ENCODE data around the gene AGMO. TPM values are rescaled to one million over a fixed set of nuclear protein-coding genes. Genes with fewer than 3 reads are reported as not detected.
"Not testable (repeated sequence)": the region's sequence is repeated elsewhere in the genome, so short reads cannot be mapped to it uniquely, and the experiment has no call there.

Gene AGMO
- total RNA-seq, 1 donor from 2014 or later: not detected

DNA sequence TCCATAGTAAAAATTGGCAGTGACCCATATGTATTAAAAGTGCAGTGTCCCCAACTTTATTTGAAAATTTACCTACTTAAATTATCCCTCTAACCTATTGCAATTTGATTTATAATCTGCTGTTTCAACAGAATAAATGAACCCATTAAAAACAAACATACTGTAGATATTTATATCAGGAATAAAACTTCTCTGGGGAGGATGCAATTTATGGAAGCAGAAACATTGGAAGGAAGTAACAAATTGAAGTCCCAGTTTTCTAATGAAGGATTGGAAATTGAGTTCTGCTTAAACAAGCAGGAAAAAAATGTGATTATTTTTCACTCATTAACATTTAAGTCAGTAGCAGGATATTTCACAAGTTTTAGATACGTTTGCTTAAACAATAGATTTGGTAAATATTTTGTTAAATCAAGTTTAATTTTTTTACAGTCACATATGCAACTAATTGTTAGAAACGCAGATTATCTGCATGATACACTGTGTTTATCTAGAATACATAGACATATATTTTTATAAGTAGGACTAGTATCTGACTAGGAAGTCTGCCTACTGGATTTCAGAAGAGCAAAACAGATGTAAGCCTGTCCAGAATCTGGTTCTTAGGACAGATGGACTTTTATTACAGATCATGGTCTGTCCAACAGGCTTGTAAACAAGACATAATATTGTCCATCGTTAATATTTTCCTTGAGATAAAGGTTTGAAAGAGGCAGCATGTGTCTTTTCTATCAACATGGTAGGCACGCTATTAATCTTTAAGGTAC lies 5.3 kb downstream of the AGMO start:
- H3K27ac Mint-ChIP-seq: no peak overlapping the region
- H3K4me1 Mint-ChIP-seq (ENCODE audit: low read depth): no peaks in the 10 kb centered on the region
- DNase-seq (ENCODE audit: low spot score): no peak
- H3K36me3 Mint-ChIP-seq (ENCODE audit: low read depth): no peaks in the 10 kb centered on the region
- H3K27me3 Mint-ChIP-seq (ENCODE audit: low read depth): no peaks in the 10 kb centered on the region
- peaks cover 5% of the 10 kb centered on the region for H3K9me3 Mint-ChIP-seq
- intact Hi-C loops (cut with micrococcal nuclease): no loop called here
- H3K4me3 Mint-ChIP-seq (ENCODE audit: low read depth): no peak overlapping the region

DNA sequence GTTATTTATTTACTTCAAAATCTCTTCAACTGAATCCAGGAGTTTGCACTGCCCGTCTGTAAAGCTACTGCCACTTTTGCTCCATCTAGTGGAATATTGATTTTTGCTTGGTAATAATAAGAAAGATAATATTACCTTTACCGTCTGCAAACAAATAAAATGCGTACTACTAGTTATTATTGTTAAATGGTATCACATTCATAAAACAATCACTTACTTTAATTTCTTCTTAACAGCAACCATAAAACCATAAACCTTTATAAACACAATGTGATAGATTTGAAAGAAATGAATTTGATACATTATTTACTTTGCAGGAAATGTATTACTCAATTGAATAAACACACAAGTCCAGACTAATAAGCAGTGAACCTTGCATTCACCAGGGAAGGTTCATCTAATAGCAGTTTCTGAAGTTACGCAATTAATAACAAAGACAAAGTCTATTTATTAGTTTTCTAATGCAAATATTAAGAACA lies 6.4 kb downstream of the AGMO start:
- H3K9me3 Mint-ChIP-seq: peaks cover 5% of the 10 kb centered on the region

DNA sequence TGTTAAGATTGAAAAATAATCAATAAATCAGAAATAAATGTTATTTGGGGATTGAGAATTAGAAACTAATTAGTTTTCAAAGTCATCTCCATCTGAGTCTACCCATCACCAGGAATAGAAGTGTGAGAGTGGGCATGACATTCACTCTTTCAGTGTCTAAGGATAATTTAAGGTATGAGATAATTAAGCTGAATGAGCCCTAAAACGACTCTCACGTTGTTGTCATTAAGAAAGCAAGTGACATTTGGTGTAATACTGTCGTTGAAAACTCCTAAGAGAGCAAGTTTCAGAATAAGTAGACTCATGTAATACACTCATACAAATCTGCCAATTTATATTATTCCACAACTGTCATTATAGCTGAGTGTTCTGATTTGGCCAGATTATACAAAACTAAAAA lies 7.1 kb downstream of the AGMO start:
- H3K27ac Mint-ChIP-seq: no peak overlapping the region
- H3K36me3 Mint-ChIP-seq (ENCODE audit: low read depth): no peaks in the 10 kb centered on the region
- H3K4me3 Mint-ChIP-seq (ENCODE audit: low read depth): no peak overlapping the region
- H3K27me3 Mint-ChIP-seq (ENCODE audit: low read depth): no peaks in the 10 kb centered on the region
- H3K9me3 Mint-ChIP-seq: peaks cover 5% of the 10 kb centered on the region
- no peak for DNase-seq (ENCODE audit: low spot score)
- H3K4me1 Mint-ChIP-seq (ENCODE audit: low read depth): no peaks in the 10 kb centered on the region
- intact Hi-C loops (cut with micrococcal nuclease): no loop called here

More for the DNA sequence above, 6.4 kb downstream of the AGMO start:
- no peaks in the 10 kb centered on the region for H3K36me3 Mint-ChIP-seq (ENCODE audit: low read depth)
- no peak overlapping the region for H3K4me3 Mint-ChIP-seq (ENCODE audit: low read depth)
- intact Hi-C loops (cut with micrococcal nuclease): no loop called here
- H3K27ac Mint-ChIP-seq: no peak overlapping the region
- DNase-seq (ENCODE audit: low spot score): no peak
- H3K4me1 Mint-ChIP-seq (ENCODE audit: low read depth): no peaks in the 10 kb centered on the region
- H3K27me3 Mint-ChIP-seq (ENCODE audit: low read depth): no peaks in the 10 kb centered on the region

DNA sequence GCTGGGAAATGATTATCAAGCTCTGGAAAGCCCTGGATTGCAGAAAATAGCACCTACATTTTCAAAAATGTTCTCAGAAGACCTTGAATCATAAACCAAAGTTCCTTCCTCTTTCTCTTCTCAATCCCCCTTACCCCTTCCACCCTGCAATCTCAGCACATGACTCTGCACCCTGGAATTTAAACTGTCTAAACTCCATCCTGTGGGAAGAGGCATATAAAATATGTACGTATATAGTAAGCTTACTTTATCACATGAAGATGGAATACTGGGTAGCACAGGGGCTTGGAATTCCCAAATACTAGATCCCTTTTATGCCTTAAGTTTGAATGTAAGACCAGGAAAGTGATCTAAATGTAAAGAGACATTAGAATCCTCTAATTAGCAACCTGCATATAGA lies 7.7 kb downstream of the AGMO start:
- Mint-ChIP-seq H3K27me3 (ENCODE audit: low read depth) (no peaks in the 10 kb centered on the region), H3K36me3 (ENCODE audit: low read depth) (no peaks in the 10 kb centered on the region)

DNA sequence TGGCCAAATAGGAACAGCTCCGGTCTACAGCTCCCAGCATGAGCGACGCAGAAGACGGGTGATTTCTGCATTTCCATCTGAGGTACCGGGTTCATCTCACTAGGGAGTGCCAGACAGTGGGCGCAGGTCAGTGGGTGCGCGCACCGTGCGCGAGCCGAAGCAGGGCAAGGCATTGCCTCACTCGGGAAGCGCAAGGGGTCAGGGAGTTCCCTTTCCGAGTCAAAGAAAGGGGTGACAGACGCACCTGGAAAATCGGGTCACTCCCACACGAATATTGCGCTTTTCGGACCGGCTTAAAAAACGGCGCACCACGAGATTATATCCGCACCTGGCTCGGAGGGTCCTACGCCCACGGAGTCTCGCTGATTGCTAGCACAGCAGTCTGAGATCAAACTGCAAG lies 14.5 kb downstream of the AGMO start:
- H3K27me3 Mint-ChIP-seq (ENCODE audit: low read depth); H3K4me1 Mint-ChIP-seq (ENCODE audit: low read depth); H3K36me3 Mint-ChIP-seq (ENCODE audit: low read depth); intact Hi-C loops (cut with micrococcal nuclease); H3K27ac Mint-ChIP-seq; H3K4me3 Mint-ChIP-seq (ENCODE audit: low read depth); DNase-seq (ENCODE audit: low spot score): not testable (repeated sequence)
- H3K9me3 Mint-ChIP-seq: peaks cover 12% of the 10 kb centered on the region

More for the DNA sequence above, 7.7 kb downstream of the AGMO start:
- intact Hi-C loops (cut with micrococcal nuclease): no loop called here
- no peak for DNase-seq (ENCODE audit: low spot score)
- H3K27ac Mint-ChIP-seq: no peak overlapping the region
- peaks cover 2% of the 10 kb centered on the region for H3K9me3 Mint-ChIP-seq
- H3K4me3 Mint-ChIP-seq (ENCODE audit: low read depth): no peak overlapping the region
- H3K4me1 Mint-ChIP-seq (ENCODE audit: low read depth): no peaks in the 10 kb centered on the region

DNA sequence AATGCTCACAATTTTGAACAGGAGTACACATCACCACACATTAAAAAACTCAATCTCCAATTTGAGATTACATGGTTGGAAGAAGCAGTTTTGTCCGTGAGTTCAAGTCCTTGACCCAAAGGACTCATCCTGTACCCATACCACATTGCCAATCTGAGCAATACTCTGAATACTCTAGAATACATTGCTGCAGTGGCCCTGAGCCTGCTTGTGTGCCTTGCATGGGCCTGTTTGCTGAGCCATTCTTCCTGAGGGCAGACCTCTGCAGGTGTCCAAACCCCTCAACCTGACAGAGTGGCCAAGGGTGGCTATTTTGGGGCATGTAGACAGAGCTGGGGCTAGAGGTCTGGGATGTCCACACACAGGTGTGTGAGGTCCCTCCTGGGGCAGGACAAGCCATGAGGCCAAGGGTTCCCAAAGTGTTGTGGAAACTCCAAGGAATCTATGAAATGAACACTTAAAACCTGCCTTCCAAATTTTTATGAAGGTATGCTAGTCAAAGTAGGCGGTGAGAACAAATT lies 15.5 kb downstream of the AGMO start:
- intact Hi-C loops (cut with micrococcal nuclease): no loop called here
- H3K27ac Mint-ChIP-seq: no peak overlapping the region
- no peak for DNase-seq (ENCODE audit: low spot score)
- H3K27me3 Mint-ChIP-seq (ENCODE audit: low read depth): no peaks in the 10 kb centered on the region
- no peaks in the 10 kb centered on the region for H3K36me3 Mint-ChIP-seq (ENCODE audit: low read depth)
- no peaks in the 10 kb centered on the region for H3K4me1 Mint-ChIP-seq (ENCODE audit: low read depth)
- H3K4me3 Mint-ChIP-seq (ENCODE audit: low read depth): no peak overlapping the region
- peaks cover 12% of the 10 kb centered on the region for H3K9me3 Mint-ChIP-seq

DNA sequence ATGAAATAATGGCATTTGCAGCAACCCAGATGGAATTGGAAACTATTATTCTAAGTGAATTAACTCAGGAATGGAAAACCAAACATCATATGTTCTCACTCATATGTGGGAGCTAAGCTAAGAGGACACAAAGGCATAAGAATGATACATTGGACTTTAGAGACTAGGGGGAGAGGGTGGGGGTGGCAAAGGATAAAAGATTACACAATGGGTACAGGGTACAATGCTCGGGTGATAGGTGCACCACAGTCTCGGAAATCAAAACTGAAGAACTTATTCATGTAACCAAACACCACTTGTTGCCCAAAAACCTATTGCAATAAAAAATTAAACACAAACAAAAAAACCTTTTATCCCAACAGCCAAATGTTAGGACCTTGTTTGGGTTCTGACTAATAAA lies 17.8 kb downstream of the AGMO start:
- Mint-ChIP-seq H3K4me3 (ENCODE audit: low read depth) (no peak overlapping the region), H3K27me3 (ENCODE audit: low read depth) (no peaks in the 10 kb centered on the region), H3K27ac (no peak overlapping the region), H3K9me3 (peaks cover 16% of the 10 kb centered on the region), H3K36me3 (ENCODE audit: low read depth) (no peaks in the 10 kb centered on the region), H3K4me1 (ENCODE audit: low read depth) (no peaks in the 10 kb centered on the region)
- DNase-seq (ENCODE audit: low spot score): no peak
- intact Hi-C loops (cut with micrococcal nuclease): no loop called here

DNA sequence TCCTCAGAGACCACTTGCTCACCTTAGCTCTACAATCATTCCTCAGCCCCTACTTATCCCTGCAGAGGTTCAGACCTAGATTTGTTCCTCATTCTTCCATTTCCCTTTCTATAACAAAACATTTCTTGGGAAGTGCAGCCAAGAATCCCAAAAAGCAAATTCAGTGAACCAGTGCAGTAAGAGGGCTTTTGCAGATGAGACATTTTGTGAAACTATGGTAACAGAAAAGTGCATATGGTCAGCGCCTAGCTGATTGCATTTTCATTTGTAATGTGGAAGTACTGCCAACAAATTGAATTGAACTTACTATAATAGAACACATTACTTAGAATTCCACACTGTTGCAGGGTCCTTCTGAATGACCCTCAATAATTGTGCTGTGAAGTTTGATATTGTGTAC lies 18.6 kb downstream of the AGMO start:
- DNase-seq (ENCODE audit: low spot score): no peak
- Mint-ChIP-seq H3K4me1 (ENCODE audit: low read depth) (no peaks in the 10 kb centered on the region), H3K27me3 (ENCODE audit: low read depth) (no peaks in the 10 kb centered on the region), H3K36me3 (ENCODE audit: low read depth) (no peaks in the 10 kb centered on the region), H3K9me3 (peaks cover 16% of the 10 kb centered on the region), H3K27ac (no peak overlapping the region), H3K4me3 (ENCODE audit: low read depth) (no peak overlapping the region)
- intact Hi-C loops (cut with micrococcal nuclease): no loop called here

DNA sequence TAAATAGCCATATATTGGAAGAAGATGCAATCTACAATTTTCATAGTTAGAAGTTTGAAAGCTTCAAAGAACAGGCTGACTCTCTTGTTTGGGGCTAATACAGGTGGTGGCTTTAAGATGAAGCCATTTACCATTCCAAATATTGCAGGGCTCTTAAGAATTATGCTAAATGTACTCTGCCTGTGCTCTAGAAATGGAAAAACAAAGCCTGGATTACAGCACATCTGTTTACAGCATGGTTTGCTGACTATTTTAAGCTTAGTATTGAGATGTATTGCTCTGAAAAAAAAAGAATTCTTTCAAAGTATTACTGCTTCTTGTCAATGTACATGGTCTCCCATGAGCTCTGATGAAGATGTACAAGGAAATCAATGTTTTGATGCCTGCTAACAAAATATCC lies 34.2 kb downstream of the AGMO start:
- Mint-ChIP-seq H3K27ac (no peak overlapping the region), H3K27me3 (ENCODE audit: low read depth) (no peaks in the 10 kb centered on the region), H3K36me3 (ENCODE audit: low read depth) (no peaks in the 10 kb centered on the region), H3K9me3 (no peaks in the 10 kb centered on the region), H3K4me3 (ENCODE audit: low read depth) (no peak overlapping the region), H3K4me1 (ENCODE audit: low read depth) (no peaks in the 10 kb centered on the region)
- intact Hi-C loops (cut with micrococcal nuclease): no loop called here
- no peak for DNase-seq (ENCODE audit: low spot score)

DNA sequence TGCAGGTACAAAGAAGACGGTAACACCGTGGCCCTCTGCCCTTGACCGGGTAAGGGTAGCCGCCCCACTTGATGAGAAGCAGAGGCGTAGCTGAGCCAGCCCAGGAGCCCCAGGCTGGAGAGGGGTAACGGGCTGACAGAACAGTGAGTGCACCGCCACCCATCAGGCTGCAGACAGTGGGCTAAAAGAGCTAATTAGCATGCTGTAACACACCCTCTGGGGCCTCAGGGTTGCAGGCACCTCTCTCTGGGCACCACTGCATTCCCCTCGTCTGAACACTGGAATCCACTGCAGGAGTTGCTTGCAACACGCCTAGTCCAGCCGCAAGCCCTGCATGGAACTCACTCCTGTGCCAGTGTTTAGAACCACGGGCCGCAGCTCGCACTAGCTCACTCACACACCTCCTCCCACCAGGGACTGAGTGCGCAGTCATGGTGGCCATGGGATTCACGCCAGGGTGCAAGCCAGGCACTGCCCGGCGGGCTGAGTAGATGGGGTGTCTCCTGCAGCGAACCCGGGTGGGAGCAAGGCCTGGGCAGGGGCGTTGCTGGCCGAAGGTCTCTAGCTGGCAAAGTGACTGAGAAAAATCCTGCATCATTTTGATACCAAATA lies 36.1 kb downstream of the AGMO start:
- Mint-ChIP-seq H3K27ac (no peak overlapping the region), H3K36me3 (ENCODE audit: low read depth) (no peaks in the 10 kb centered on the region), H3K27me3 (ENCODE audit: low read depth) (no peaks in the 10 kb centered on the region), H3K4me1 (ENCODE audit: low read depth) (no peaks in the 10 kb centered on the region), H3K4me3 (ENCODE audit: low read depth) (no peak overlapping the region), H3K9me3 (peaks cover under 1% of the 10 kb centered on the region)
- intact Hi-C loops (cut with micrococcal nuclease): no loop called here
- no peak for DNase-seq (ENCODE audit: low spot score)

DNA sequence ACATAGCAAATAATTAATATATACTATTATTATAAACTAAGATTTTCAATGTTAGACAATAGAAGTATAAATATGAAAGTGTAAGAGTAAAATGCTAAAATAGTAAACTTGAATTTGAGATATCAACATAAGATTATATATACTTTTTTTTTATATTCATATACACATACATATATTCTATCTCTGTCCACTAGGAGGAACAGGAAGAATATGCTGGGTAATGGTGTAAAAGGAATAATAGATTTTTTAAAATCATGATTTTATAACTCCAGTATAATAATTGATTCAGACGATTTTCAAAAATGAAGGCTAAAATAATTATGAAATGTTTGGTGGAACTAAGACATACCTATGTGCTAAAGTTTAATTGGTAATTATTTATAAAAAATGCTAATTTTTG lies 37.7 kb downstream of the AGMO start:
- no peaks in the 10 kb centered on the region for H3K4me1 Mint-ChIP-seq (ENCODE audit: low read depth)

DNA sequence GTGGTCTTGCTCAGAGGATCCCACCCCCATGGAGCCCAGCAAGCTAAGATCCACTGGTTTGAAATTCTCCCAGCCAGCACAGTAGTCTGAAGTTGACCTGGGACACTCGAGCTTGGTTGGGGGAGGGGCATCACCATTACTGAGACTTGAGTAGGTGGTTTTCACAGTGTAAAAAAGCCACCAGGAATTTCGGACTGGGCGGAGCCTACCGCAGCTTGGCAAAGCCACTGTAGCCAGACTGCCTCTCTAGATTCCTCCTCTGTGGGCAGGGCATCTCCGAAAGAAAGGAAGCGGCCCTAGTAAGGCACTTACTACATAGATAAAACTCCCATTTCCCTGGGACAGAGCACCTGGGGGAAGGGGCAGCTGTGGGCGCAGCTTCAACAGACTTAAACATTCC lies 44.0 kb downstream of the AGMO start:
- H3K9me3 Mint-ChIP-seq: peaks cover 29% of the 10 kb centered on the region
- H3K4me3 Mint-ChIP-seq (ENCODE audit: low read depth); H3K27ac Mint-ChIP-seq; H3K27me3 Mint-ChIP-seq (ENCODE audit: low read depth); H3K4me1 Mint-ChIP-seq (ENCODE audit: low read depth); intact Hi-C loops (cut with micrococcal nuclease); DNase-seq (ENCODE audit: low spot score); H3K36me3 Mint-ChIP-seq (ENCODE audit: low read depth): not testable (repeated sequence)

More for the DNA sequence above, 37.7 kb downstream of the AGMO start:
- Mint-ChIP-seq H3K27me3 (ENCODE audit: low read depth) (no peaks in the 10 kb centered on the region), H3K9me3 (peaks cover 16% of the 10 kb centered on the region), H3K4me3 (ENCODE audit: low read depth) (no peak overlapping the region), H3K27ac (no peak overlapping the region), H3K36me3 (ENCODE audit: low read depth) (no peaks in the 10 kb centered on the region)
- intact Hi-C loops (cut with micrococcal nuclease): no loop called here
- DNase-seq (ENCODE audit: low spot score): no peak

DNA sequence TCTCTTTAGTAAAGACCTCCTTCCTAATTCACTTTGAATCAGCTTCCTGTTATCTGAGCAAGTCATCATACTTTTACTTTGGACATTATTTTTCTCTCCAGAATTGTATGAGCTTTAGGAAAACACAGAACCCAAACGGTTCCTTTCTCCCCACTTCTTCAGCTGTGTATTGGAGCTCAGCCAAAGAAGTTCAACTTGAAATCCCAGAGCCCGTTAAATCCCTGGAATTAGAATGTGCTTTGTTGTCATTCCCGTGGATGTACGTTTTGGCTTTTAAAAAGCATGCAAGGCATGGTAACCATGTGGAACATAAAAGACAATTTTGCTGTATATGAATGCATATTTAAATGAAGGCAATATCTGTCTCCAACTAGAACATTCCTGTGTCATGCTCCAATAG lies 46.6 kb downstream of the AGMO start:
- H3K36me3 Mint-ChIP-seq (ENCODE audit: low read depth): no peaks in the 10 kb centered on the region
- no peaks in the 10 kb centered on the region for H3K4me1 Mint-ChIP-seq (ENCODE audit: low read depth)
- H3K9me3 Mint-ChIP-seq: peaks cover 23% of the 10 kb centered on the region
- DNase-seq (ENCODE audit: low spot score): no peak
- no peak overlapping the region for H3K4me3 Mint-ChIP-seq (ENCODE audit: low read depth)
- intact Hi-C loops (cut with micrococcal nuclease): no loop called here
- no peak overlapping the region for H3K27ac Mint-ChIP-seq
- H3K27me3 Mint-ChIP-seq (ENCODE audit: low read depth): no peaks in the 10 kb centered on the region
